Measurements from ENCODE around the gene TMEM80. TPM values are rescaled to one million over a fixed set of nuclear protein-coding genes. Genes with fewer than 3 reads are reported as not detected.

Gene TMEM80
- total and polyA plus RNA-seq, 2 of the 8 experiments (the other 6 are each of a cell fraction or from before 2014, with no cell fraction given), result 8.0 to 16.3 TPM

GRCh38 chr11:708511-708910, 12.9 kb downstream of the TMEM80 start (continued):
- TF ChIP-seq POLR2A (IDR thresholded peaks at IDR 0.05; ENCODE audit: control extremely low read depth in 1 of 2, low read depth in 2 of 2, low read length in 2 of 2), result no peak
- TF ChIP-seq HDAC6 (IDR thresholded peaks at IDR 0.05; ENCODE audit: low read depth, low read length), result no peak
- no peak for TF ChIP-seq SP4 (IDR thresholded peaks at IDR 0.05; ENCODE audit: low read length)
- TF ChIP-seq CREB1 (IDR thresholded peaks at IDR 0.05), result no peak
- TF ChIP-seq TBP (IDR thresholded peaks at IDR 0.05; ENCODE audit: low read depth, low read length), result no peak
